ENCODE data around the gene CAMK2G. TPM values are rescaled to one million over a fixed set of nuclear protein-coding genes. Genes with fewer than 3 reads are reported as not detected.
A peak's percentile ranks its signal among the peaks of the same experiment; 100 is the strongest.

Gene CAMK2G
- total RNA-seq, 1 experiment from 2014 or later = 179 TPM

- peaks cover 64% of the 10 kb centered on the region for H3K79me2 ChIP-seq (ENCODE audit: low read length)
- H3K36me3 ChIP-seq (ENCODE audit: low read depth, low read length) = peaks cover 45% of the 10 kb centered on the region
- BruUV-seq (replicated peaks) = no TSS peak
- TF ChIP-seq EZH2 (IDR thresholded peaks at IDR 0.05; ENCODE audit: low read length, unreplicated experiment) (no peak), CTCF (conservative IDR thresholded peaks at IDR 0.05; ENCODE audit: low read depth, low read length) (no peak), EZH2phosphoT487 (IDR thresholded peaks at IDR 0.05; ENCODE audit: borderline replicate concordance, low read length) (no peak)
- intact Hi-C loops (cut with micrococcal nuclease) = loop anchor here (2.0 kb wide), 1 partner anchor 56 kb away; no protein-coding TSS in a partner anchor
- no peaks in the 10 kb centered on the region for H3K27me3 ChIP-seq (ENCODE audit: low read length)
- ChIA-PET CTCF (interaction anchor here (0.5 to 1.9 kb wide), 4 partner anchors 12 to 25 kb away, joined by 3 to 10 read pairs (median 4); no protein-coding TSS in a partner anchor), POLR2A (ENCODE audit: unreplicated experiment) (interaction anchor here (0.7 to 7.2 kb wide), 4 partner anchors 12 to 30 kb away, joined by 3 to 182 read pairs (median 19); no protein-coding TSS in a partner anchor)
- peak within 1 kb of the TSS; percentile 68 for H3K4me3 ChIP-seq (ENCODE audit: low read length)
- peaks cover 91% of the 10 kb centered on the region for H3K4me1 ChIP-seq (ENCODE audit: insufficient read depth, low read length)
- peaks cover 70% of the 10 kb centered on the region for H3F3A ChIP-seq (ENCODE audit: low read length, unreplicated experiment)
- DNase-seq (peak; percentile 91), ATAC-seq (peak; percentile 27)
- H4K20me1 ChIP-seq (ENCODE audit: low read length) = peaks cover 43% of the 10 kb centered on the region
- no peaks in the 10 kb centered on the region for H3K9me2 ChIP-seq (replicated peaks; ENCODE audit: low read length)
- H3K9ac ChIP-seq (ENCODE audit: low read length) = peak within 1 kb of the TSS; percentile 82
- H3K9me3 ChIP-seq (ENCODE audit: low read length) = no peaks in the 10 kb centered on the region
- H2AFZ ChIP-seq (ENCODE audit: low read length) = peak within 1 kb of the TSS; percentile 44
- H3K4me2 ChIP-seq (ENCODE audit: low read length) = peak within 1 kb of the TSS; percentile 80
- H3K27ac ChIP-seq (ENCODE audit: low read length) = peak within 1 kb of the TSS; percentile 78
These were observed 36.6 kb upstream of the CAMK2G start, which contains the start of gene PLAU for GRCh38 chr10:73910764-73911552. PLAU (plus strand) TSS chr10:73911132; CDS start chr10:73911556, 424 bp downstream.

- peak overlapping the region; percentile 44 for H2AFZ ChIP-seq (ENCODE audit: low read length)
- peaks cover 39% of the 10 kb centered on the region for H4K20me1 ChIP-seq (ENCODE audit: low read length)
- H3K9ac ChIP-seq (ENCODE audit: low read length) = peak overlapping the region; percentile 82
- TF ChIP-seq EZH2 (IDR thresholded peaks at IDR 0.05; ENCODE audit: low read length, unreplicated experiment) = no peak
- no peak for TF ChIP-seq CTCF (conservative IDR thresholded peaks at IDR 0.05; ENCODE audit: low read depth, low read length)
- no peak for TF ChIP-seq EZH2phosphoT487 (IDR thresholded peaks at IDR 0.05; ENCODE audit: borderline replicate concordance, low read length)
- peaks cover 40% of the 10 kb centered on the region for H3K36me3 ChIP-seq (ENCODE audit: low read depth, low read length)
- intact Hi-C loops (cut with micrococcal nuclease) = loop anchor here (2.0 kb wide), 1 partner anchor 56 kb away; no protein-coding TSS in a partner anchor
- H3K4me2 ChIP-seq (ENCODE audit: low read length) = peak overlapping the region; percentile 80
- H3F3A ChIP-seq (ENCODE audit: low read length, unreplicated experiment) = peaks cover 70% of the 10 kb centered on the region
- no peaks in the 10 kb centered on the region for H3K27me3 ChIP-seq (ENCODE audit: low read length)
- no peaks in the 10 kb centered on the region for H3K9me3 ChIP-seq (ENCODE audit: low read length)
- ChIA-PET CTCF (interaction anchor here (0.8 to 1.9 kb wide), 3 partner anchors 11 to 24 kb away, joined by 3 to 10 read pairs (median 4); no protein-coding TSS in a partner anchor), POLR2A (ENCODE audit: unreplicated experiment) (interaction anchor here (0.5 to 7.2 kb wide), 6 partner anchors 11 to 30 kb away, joined by 3 to 182 read pairs (median 5); no protein-coding TSS in a partner anchor)
- H3K9me2 ChIP-seq (replicated peaks; ENCODE audit: low read length) = no peaks in the 10 kb centered on the region
- H3K4me3 ChIP-seq (ENCODE audit: low read length) = peak overlapping the region; percentile 68
- ATAC-seq (no peak), DNase-seq (peak; percentile 69)
- TSS peak; percentile 55 for BruUV-seq (replicated peaks)
- H3K27ac ChIP-seq (ENCODE audit: low read length) = peak overlapping the region; percentile 78
- H3K4me1 ChIP-seq (ENCODE audit: insufficient read depth, low read length) = peaks cover 91% of the 10 kb centered on the region
- peaks cover 60% of the 10 kb centered on the region for H3K79me2 ChIP-seq (ENCODE audit: low read length)
These were observed 36.0 kb upstream of the CAMK2G start for GRCh38 chr10:73910401-73910763.
